Peyer's patch (tissue), 4 donors: ENCODE data around the gene RNF123. TPM values are rescaled to one million over a fixed set of nuclear protein-coding genes. Genes with fewer than 3 reads are reported as not detected.

ENCODE experiments used
- DNase-seq, 3 donors: peaks; one replicate each; pipeline ENCODE4 v3.0.0-alpha.2; 2017 to 2019
- H3K27ac ChIP-seq, 4 donors: fragments of 200-600 bp; sonication (generic); one replicate each; pipeline ENCODE4 v1.5.1; 2016 to 2019
- H3K27me3 ChIP-seq, 2 donors: fragments of 200-600 bp; sonication (generic); one replicate each; pipeline ENCODE4 v1.5.1; 2019
- H3K36me3 ChIP-seq, 3 donors: fragments of 200-600 bp; sonication (generic); one replicate each; pipeline ENCODE4 v1.5.1; 2016 to 2019
- H3K4me1 ChIP-seq, 4 donors: fragments of 200-600 bp; sonication (generic); one replicate each; pipeline ENCODE4 v1.5.1; 2016 to 2019
- H3K4me3 ChIP-seq, 4 donors: fragments of 200-600 bp; sonication (generic); 1 replicate in 3 of 4; 2 replicates in 1 of 4; pipeline ENCODE4 v1.5.1; 2016 to 2019; ENCODE audit warnings: mild to moderate bottlenecking in 1 of 4
- H3K9me3 ChIP-seq, 4 donors: fragments of 200-600 bp; sonication (generic); one replicate each; pipeline ENCODE4 v1.5.1; 2016 to 2019; ENCODE audit warnings: mild to moderate bottlenecking in 1 of 4
- POLR2A ChIP-seq, 2 donors: fragments of 450-650 bp; IDR thresholded peaks; one replicate each; pipeline ENCODE4 v1.5.1; 2017; ENCODE audit warnings: antibody characterized with exemption in 2 of 2, mild to moderate bottlenecking in 2 of 2, moderate library complexity in 2 of 2
- total RNA-seq, 4 donors: library from RNA; depleted of rRNA; stranded (reverse); fragments of >200 nt; gene quantifications; one replicate each; pipeline ENCODE4 v1.1.0, GENCODE V29; 2016
- TF ChIP-seq, protein P1 (sequence below), 6 experiments: fragments of 450-650 bp in 4 of 6; fragments of 200-600 bp in 2 of 6; sonication (generic) in 1 of 6; IDR thresholded peaks; one replicate each; pipeline ENCODE4 v1.5.1; 2017 to 2019; ENCODE audit warnings: antibody characterized with exemption in 6 of 6, mild to moderate bottlenecking in 3 of 6, moderate library complexity in 1 of 6

The RNF123 gene
- total RNA-seq, 4 donors from 2014 or later, result 74.3 to 101 (median 84.3) TPM

DNA sequence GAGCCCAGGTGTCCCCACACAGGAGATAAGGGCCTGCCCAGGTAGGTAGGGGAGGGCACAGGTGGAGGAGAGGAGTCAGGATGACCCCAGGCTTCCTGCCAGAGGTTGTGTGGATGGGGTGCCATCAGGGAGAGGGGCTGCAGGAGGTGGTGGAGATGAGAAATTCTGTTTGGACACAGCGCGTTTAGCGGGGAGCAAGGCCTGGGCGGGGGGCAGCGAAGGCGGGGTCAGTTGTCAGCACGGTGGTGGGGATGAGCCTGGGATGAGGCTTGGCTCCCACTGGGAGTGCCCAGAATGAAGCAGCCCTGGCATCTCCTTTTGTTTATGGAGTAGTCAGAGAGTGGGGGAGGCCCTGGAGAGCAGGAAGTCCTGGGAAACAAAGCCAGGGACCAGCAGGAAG lies 14.6 kb downstream of the RNF123 start:
- Histone ChIP-seq H3K27ac (no peak overlapping the region), H3K4me1 (no peaks in the 10 kb centered on the region), H3K27me3 (no peaks in the 10 kb centered on the region), H3K4me3 (no peak overlapping the region), H3K36me3 (peaks cover 0 to 74% (median 0%) of the 10 kb centered on the region in 3 donors), H3K9me3 (no peaks in the 10 kb centered on the region)
- DNase-seq, result no peak
- TF ChIP-seq POLR2A (IDR thresholded peaks at IDR 0.05), result no peak
- TF ChIP-seq, protein P1, sequence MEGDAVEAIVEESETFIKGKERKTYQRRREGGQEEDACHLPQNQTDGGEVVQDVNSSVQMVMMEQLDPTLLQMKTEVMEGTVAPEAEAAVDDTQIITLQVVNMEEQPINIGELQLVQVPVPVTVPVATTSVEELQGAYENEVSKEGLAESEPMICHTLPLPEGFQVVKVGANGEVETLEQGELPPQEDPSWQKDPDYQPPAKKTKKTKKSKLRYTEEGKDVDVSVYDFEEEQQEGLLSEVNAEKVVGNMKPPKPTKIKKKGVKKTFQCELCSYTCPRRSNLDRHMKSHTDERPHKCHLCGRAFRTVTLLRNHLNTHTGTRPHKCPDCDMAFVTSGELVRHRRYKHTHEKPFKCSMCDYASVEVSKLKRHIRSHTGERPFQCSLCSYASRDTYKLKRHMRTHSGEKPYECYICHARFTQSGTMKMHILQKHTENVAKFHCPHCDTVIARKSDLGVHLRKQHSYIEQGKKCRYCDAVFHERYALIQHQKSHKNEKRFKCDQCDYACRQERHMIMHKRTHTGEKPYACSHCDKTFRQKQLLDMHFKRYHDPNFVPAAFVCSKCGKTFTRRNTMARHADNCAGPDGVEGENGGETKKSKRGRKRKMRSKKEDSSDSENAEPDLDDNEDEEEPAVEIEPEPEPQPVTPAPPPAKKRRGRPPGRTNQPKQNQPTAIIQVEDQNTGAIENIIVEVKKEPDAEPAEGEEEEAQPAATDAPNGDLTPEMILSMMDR (IDR thresholded peaks at IDR 0.05), result no peak

DNA sequence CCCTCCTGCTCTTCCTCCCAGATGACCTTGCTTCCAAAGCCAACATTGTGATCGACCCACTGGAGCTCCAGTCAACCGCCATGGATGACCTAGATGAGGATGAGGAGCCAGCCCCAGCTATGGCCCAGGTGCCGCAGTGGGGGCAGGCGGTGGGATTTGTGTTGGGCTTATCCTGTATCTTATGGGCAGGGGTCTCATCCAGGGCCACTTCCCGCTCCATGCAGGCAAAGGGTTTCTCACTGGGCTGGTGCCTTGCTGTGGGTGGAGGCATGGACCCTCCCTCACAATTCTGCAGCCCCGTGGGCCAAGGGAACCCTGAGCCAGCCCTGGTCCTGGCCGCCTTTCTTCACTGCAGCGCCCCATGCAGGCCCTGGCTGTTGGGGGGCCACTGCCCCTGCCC lies 15.3 kb downstream of the RNF123 start:
- Histone ChIP-seq H3K4me3 (no peak overlapping the region), H3K27ac (no peak overlapping the region), H3K36me3 (peaks cover 0 to 70% (median 0%) of the 10 kb centered on the region in 3 donors), H3K4me1 (no peaks in the 10 kb centered on the region), H3K27me3 (no peaks in the 10 kb centered on the region), H3K9me3 (no peaks in the 10 kb centered on the region)
- no peak for DNase-seq
- TF ChIP-seq POLR2A (IDR thresholded peaks at IDR 0.05), result no peak
- TF ChIP-seq, protein P1 (IDR thresholded peaks at IDR 0.05), result no peak

DNA sequence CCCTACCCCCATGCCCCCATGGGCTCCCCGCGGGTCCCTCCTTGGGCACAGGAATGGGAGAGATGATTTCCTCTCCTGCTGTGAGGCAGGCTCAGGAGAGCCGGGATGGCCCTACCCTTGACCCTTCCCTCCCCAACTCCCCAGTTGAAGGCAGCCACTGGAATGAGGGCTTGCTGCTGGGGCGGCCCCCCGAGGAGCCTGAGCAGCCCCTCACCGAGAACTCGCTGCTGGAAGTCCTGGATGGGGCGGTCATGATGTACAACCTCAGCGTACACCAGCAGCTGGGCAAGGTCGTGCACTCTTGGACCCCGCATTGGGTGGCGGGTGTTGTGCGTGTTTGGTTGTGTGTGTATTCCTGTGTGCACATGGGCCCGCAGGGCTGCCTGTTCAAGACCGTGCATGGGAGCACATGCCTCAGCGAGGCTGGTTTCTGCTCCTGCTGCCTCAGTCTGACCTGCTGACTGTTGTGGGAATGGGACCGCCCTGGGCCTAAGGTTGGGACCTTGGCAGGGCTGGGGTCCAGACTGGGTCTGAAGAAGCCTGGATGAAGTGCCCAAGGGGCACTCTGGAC lies 16.1 kb downstream of the RNF123 start:
- H3K9me3 ChIP-seq, result no peaks in the 10 kb centered on the region
- TF ChIP-seq, protein P1 (IDR thresholded peaks at IDR 0.05), result no peak
- TF ChIP-seq POLR2A (IDR thresholded peaks at IDR 0.05), result no peak
- no peak overlapping the region for H3K27ac ChIP-seq
- peaks cover 0 to 62% (median 0%) of the 10 kb centered on the region in 3 donors for H3K36me3 ChIP-seq
- no peaks in the 10 kb centered on the region for H3K4me1 ChIP-seq
- H3K27me3 ChIP-seq, result no peaks in the 10 kb centered on the region
- no peak overlapping the region for H3K4me3 ChIP-seq
- DNase-seq, result no peak

DNA sequence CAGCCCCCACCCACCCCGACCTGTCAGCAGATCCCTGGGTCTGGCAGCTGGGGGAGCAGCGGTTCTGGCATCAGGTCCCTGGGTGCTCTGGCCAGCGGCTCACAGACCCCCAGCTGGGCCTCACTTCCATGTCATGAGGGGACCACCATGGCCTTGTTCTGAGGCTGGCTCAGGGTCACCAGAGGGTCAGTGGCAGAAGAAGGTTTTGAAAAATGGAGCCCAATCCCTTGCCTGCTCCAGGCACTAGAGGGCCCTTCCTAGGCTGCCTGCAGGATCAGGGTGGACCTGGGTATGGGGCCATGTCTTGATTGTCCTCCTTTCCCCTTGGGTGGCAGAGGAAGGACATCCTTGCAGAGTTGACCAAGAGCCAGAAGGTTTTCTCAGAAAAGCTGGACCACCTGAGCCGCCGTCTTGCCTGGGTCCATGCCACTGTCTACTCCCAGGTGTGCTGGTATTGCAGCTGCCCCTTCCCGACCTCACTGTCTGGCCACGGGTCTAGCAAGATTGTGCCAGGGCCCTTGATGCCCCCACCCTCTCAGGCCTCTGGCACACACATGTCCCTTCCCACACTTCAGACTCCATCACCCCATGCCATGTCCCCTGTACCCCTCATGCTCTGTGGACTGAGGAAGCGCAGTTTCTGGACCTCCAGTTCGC lies 17.2 kb downstream of the RNF123 start:
- peaks cover 0 to 51% (median 0%) of the 10 kb centered on the region in 3 donors for H3K36me3 ChIP-seq
- TF ChIP-seq POLR2A (IDR thresholded peaks at IDR 0.05), result no peak
- TF ChIP-seq, protein P1 (IDR thresholded peaks at IDR 0.05), result no peak
- DNase-seq, result no peak
- H3K4me3 ChIP-seq, result no peak overlapping the region
- H3K27me3 ChIP-seq, result no peaks in the 10 kb centered on the region
- H3K4me1 ChIP-seq, result no peaks in the 10 kb centered on the region
- H3K9me3 ChIP-seq, result no peaks in the 10 kb centered on the region
- H3K27ac ChIP-seq, result no peak overlapping the region

DNA sequence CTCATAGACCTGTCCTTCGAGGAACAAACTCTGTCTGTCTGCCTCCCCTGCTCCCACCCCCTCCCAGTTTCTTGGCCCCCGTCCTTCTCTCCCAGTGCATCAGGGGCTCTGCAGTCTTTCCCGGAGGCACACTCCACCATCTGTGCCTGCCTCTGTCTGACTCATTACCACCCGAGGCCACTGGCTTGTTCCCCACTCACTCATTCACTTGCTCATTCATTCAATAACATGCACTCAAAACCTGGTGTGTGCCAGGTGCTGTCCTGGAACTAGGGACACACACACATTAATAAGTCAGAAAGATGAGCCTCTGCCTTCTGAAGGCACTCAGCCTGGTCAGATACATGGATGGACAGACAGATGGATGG lies 17.7 kb downstream of the RNF123 start:
- Histone ChIP-seq H3K27ac (no peak overlapping the region), H3K4me1 (no peaks in the 10 kb centered on the region), H3K9me3 (no peaks in the 10 kb centered on the region), H3K4me3 (no peak overlapping the region), H3K27me3 (no peaks in the 10 kb centered on the region), H3K36me3 (peaks cover 0 to 50% (median 0%) of the 10 kb centered on the region in 3 donors)
- TF ChIP-seq, protein P1 (IDR thresholded peaks at IDR 0.05), result no peak
- no peak for TF ChIP-seq POLR2A (IDR thresholded peaks at IDR 0.05)
- DNase-seq, result no peak
